Tibial nerve (tissue), 4 donors: Measurements from ENCODE around the gene HIPK2. TPM values are rescaled to one million over a fixed set of nuclear protein-coding genes. Genes with fewer than 3 reads are reported as not detected.

Source experiments
- DNase-seq, 2 donors: peaks; one replicate each; pipeline ENCODE4 v3.0.0-alpha.2; 2019; ENCODE audit warnings: low spot score in 2 of 2
- H3K27ac ChIP-seq, 4 donors: fragments of 200-600 bp; sonication (generic) in 3 of 4; one replicate each; pipeline ENCODE4 v1.5.1; 2017 to 2019; ENCODE audit warnings: mild to moderate bottlenecking in 1 of 4
- H3K27me3 ChIP-seq, 2 donors: fragments of 200-600 bp; sonication (generic) in 1 of 2; one replicate each; pipeline versions ENCODE4 v1.5.1 to v1.6.0; 2017 to 2019
- H3K36me3 ChIP-seq, 3 donors: fragments of 200-600 bp; sonication (generic); one replicate each; pipeline ENCODE4 v1.5.1; 2018 to 2019
- H3K4me1 ChIP-seq, 4 donors: fragments of 200-600 bp; sonication (generic) in 3 of 4; one replicate each; pipeline ENCODE4 v1.5.1; 2017 to 2019
- H3K4me3 ChIP-seq, 4 donors: fragments of 200-600 bp; sonication (generic) in 3 of 4; one replicate each; pipeline ENCODE4 v1.5.1; 2017 to 2019; ENCODE audit warnings: mild to moderate bottlenecking in 1 of 4, moderate library complexity in 1 of 4
- H3K9me3 ChIP-seq, 4 donors: fragments of 200-600 bp; sonication (generic) in 3 of 4; one replicate each; pipeline ENCODE4 v1.5.1; 2017 to 2019
- EP300 ChIP-seq, 2 donors: sonication (generic); formaldehyde crosslinking; IDR thresholded peaks; one replicate each; pipeline ENCODE4 v1.6.1; 2017; ENCODE audit warnings: antibody characterized with exemption in 2 of 2, mild to moderate bottlenecking in 1 of 2
- POLR2A ChIP-seq, 2 donors: fragments of 450-650 bp; IDR thresholded peaks; one replicate each; pipeline ENCODE4 v1.6.1; 2017; ENCODE audit warnings: antibody characterized with exemption in 2 of 2, mild to moderate bottlenecking in 2 of 2, moderate library complexity in 2 of 2
- WGBS, 2 donors: methylation state at CpG; one replicate each; pipeline ENCODE4 v1.1.5; 2018; 5-methylcytosine and 5-hydroxymethylcytosine counted together
- total RNA-seq, 4 donors: library from RNA; depleted of rRNA; stranded (reverse); fragments of >200 nt; gene quantifications; one replicate each; pipeline ENCODE4 v1.1.0, GENCODE V29; 2016
- TF ChIP-seq, protein P1 (sequence below), 5 experiments: fragments of 200-600 bp in 3 of 5; fragments of 450-650 bp in 2 of 5; sonication (generic) in 3 of 5; IDR thresholded peaks; one replicate each; pipeline ENCODE4 v1.5.1; 2016 to 2019; ENCODE audit warnings: antibody characterized with exemption in 5 of 5, mild to moderate bottlenecking in 3 of 5, moderate library complexity in 2 of 5

The HIPK2 gene
- total RNA-seq, 4 donors from 2014 or later = 24.9 to 41.1 (median 29.7) TPM

GRCh38 chr7:139642283-139642682 is 135.5 kb downstream of the HIPK2 start:
- WGBS, 2 donors = 82 to 84% methylated on average over 4 of the region's 4 CpGs
- TF ChIP-seq, protein P1, sequence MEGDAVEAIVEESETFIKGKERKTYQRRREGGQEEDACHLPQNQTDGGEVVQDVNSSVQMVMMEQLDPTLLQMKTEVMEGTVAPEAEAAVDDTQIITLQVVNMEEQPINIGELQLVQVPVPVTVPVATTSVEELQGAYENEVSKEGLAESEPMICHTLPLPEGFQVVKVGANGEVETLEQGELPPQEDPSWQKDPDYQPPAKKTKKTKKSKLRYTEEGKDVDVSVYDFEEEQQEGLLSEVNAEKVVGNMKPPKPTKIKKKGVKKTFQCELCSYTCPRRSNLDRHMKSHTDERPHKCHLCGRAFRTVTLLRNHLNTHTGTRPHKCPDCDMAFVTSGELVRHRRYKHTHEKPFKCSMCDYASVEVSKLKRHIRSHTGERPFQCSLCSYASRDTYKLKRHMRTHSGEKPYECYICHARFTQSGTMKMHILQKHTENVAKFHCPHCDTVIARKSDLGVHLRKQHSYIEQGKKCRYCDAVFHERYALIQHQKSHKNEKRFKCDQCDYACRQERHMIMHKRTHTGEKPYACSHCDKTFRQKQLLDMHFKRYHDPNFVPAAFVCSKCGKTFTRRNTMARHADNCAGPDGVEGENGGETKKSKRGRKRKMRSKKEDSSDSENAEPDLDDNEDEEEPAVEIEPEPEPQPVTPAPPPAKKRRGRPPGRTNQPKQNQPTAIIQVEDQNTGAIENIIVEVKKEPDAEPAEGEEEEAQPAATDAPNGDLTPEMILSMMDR (IDR thresholded peaks at IDR 0.05) = no peak
- TF ChIP-seq POLR2A (IDR thresholded peaks at IDR 0.05) (no peak), EP300 (IDR thresholded peaks at IDR 0.05) (no peak)
- Histone ChIP-seq H3K36me3 (peaks cover 0 to 3% (median 0%) of the 10 kb centered on the region in 3 donors), H3K27ac (no peak overlapping the region), H3K4me3 (no peak overlapping the region), H3K9me3 (no peaks in the 10 kb centered on the region), H3K4me1 (peaks cover 0 to 15% (median 10%) of the 10 kb centered on the region in 4 donors), H3K27me3 (no peaks in the 10 kb centered on the region)
- DNase-seq = no peak

- peaks cover 0 to 10% (median 0%) of the 10 kb centered on the region in 3 donors for H3K36me3 ChIP-seq
- peaks cover 0 to 12% (median 7%) of the 10 kb centered on the region in 4 donors for H3K4me1 ChIP-seq
- H3K4me3 ChIP-seq = no peak overlapping the region
- H3K27ac ChIP-seq = no peak overlapping the region
- TF ChIP-seq, protein P1 (IDR thresholded peaks at IDR 0.05) = no peak
- TF ChIP-seq EP300 (IDR thresholded peaks at IDR 0.05) (no peak), POLR2A (IDR thresholded peaks at IDR 0.05) (no peak)
- H3K27me3 ChIP-seq = no peaks in the 10 kb centered on the region
- H3K9me3 ChIP-seq = no peaks in the 10 kb centered on the region
- WGBS, 2 donors = 85 to 91% methylated on average over 14 of the region's 14 CpGs
- DNase-seq = no peak
Measured at GRCh38 chr7:139641337-139641992, 136.3 kb downstream of the HIPK2 start.

GRCh38 chr7:139640681-139641080 is 137.1 kb downstream of the HIPK2 start:
- H3K36me3 ChIP-seq = peaks cover 0 to 13% (median 0%) of the 10 kb centered on the region in 3 donors
- no peaks in the 10 kb centered on the region for H3K9me3 ChIP-seq
- DNase-seq = no peak
- TF ChIP-seq, protein P1 (IDR thresholded peaks at IDR 0.05) = no peak
- TF ChIP-seq POLR2A (IDR thresholded peaks at IDR 0.05) (no peak), EP300 (IDR thresholded peaks at IDR 0.05) (no peak)
- no peak overlapping the region for H3K4me3 ChIP-seq
- no peak overlapping the region for H3K27ac ChIP-seq
- WGBS, 2 donors = 95% methylated on average over 2 of the region's 2 CpGs
- H3K27me3 ChIP-seq = no peaks in the 10 kb centered on the region
- peaks cover 0 to 5% (median 0%) of the 10 kb centered on the region in 4 donors for H3K4me1 ChIP-seq

DNA sequence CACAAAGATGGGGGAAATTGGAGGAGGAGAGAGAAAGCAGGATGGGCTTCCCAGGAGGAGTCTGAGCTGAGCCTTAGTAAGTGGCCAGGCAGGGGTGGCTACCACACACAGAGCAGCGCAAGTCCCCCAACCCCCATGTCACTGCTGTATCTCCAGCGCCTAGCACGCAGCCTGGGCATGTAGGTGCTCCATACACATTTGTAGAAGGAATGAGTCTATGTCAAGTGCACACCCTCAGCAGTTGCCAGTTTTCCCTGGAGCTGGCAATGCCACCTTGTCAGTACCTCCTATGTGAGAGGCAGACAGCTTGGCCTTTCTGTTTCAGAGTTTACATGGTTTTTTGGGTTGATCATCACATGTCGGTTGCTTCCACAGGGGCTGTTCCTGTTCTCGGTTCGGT is 138.2 kb downstream of the HIPK2 start:
- Histone ChIP-seq H3K4me3 (no peak overlapping the region), H3K4me1 (no peaks in the 10 kb centered on the region), H3K36me3 (peaks cover 0 to 13% (median 0%) of the 10 kb centered on the region in 3 donors), H3K27me3 (no peaks in the 10 kb centered on the region), H3K9me3 (no peaks in the 10 kb centered on the region), H3K27ac (no peak overlapping the region)
- WGBS, 2 donors = 94 to 98% methylated on average over 4 to 6 of the region's 6 CpGs
- TF ChIP-seq EP300 (IDR thresholded peaks at IDR 0.05) = no peak
- TF ChIP-seq, protein P1 (IDR thresholded peaks at IDR 0.05) = no peak
- TF ChIP-seq POLR2A (IDR thresholded peaks at IDR 0.05) = no peak
- DNase-seq = no peak

DNA sequence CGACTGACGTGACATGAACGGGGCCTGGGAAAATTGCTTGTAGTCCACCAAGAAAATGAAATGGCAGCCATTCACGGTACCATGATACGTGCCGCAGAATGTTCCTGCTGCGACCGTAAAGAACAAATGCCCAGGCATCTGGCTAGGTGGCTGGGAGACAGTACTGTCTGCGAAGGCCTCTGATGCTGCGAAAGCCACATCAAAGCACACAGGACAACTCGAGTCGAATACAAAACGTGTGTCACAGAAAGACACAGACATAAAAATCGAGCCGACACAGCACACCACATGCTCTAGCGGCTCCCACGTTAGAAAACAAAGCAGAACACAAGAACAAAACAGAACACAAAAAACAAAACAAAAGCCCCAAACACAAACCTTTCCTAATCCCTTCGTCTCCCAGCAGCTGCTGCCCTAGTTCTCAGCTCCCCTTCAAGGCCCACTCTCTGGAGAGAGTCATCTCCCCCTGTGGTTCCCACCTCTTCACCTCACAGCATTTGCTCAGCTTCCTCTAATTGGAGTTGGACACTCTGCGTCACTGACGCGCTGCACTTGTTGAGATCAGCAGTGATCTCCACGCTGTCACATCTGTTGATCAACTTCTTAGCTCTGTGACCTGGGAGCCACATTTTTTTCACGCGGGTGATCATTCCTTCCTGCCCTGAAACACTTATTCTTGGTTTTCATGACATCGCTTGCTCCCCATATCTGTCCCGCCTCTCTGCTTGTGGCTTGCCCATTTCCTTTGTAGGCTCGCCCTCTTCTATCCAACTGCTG is 142.1 kb downstream of the HIPK2 start:
- no peaks in the 10 kb centered on the region for H3K4me1 ChIP-seq
- TF ChIP-seq, protein P1 (IDR thresholded peaks at IDR 0.05) = no peak
- TF ChIP-seq EP300 (IDR thresholded peaks at IDR 0.05) = no peak
- TF ChIP-seq POLR2A (IDR thresholded peaks at IDR 0.05) = no peak
- no peaks in the 10 kb centered on the region for H3K27me3 ChIP-seq
- H3K9me3 ChIP-seq = no peaks in the 10 kb centered on the region
- peaks cover 0 to 25% (median 0%) of the 10 kb centered on the region in 3 donors for H3K36me3 ChIP-seq
- DNase-seq = no peak
- H3K4me3 ChIP-seq = no peak overlapping the region
- H3K27ac ChIP-seq = no peak overlapping the region
- WGBS, 2 donors = 82 to 84% methylated on average over 27 of the region's 27 CpGs
